Right atrium auricular region (tissue), 2 donors: ENCODE data around the gene HMX3. TPM values are rescaled to one million over a fixed set of nuclear protein-coding genes. Genes with fewer than 3 reads are reported as not detected.

ENCODE experiments used
- DNase-seq: peaks from one replicate; pipeline ENCODE4 v3.0.0-alpha.2; 2019; ENCODE audit warnings: low spot score
- H3K27ac ChIP-seq, 2 donors: fragments of 200-600 bp; sonication (generic); 1 replicate in 1 of 2; 2 replicates in 1 of 2; pipeline ENCODE4 v1.5.1; 2016 to 2019
- H3K27me3 ChIP-seq, 2 donors: fragments of 200-600 bp; sonication (generic); one replicate each; pipeline versions ENCODE4 v1.5.1 to v1.6.0; 2017 to 2019
- H3K36me3 ChIP-seq: fragments of 200-600 bp; sonication (generic); one replicate; pipeline ENCODE4 v1.5.1; 2016
- H3K4me1 ChIP-seq, 2 donors: fragments of 200-600 bp; sonication (generic); one replicate each; pipeline versions ENCODE4 v1.5.1 to v1.6.0; 2017 to 2019
- H3K4me3 ChIP-seq, 2 donors: fragments of 200-600 bp; sonication (generic); 1 replicate in 1 of 2; 2 replicates in 1 of 2; pipeline ENCODE4 v1.5.1; 2017 to 2019; ENCODE audit warnings: mild to moderate bottlenecking in 1 of 2, moderate library complexity in 1 of 2
- H3K9me3 ChIP-seq, 2 donors: fragments of 200-600 bp; sonication (generic); one replicate each; pipeline ENCODE4 v1.5.1; 2019
- CTCF ChIP-seq, 2 donors: fragments of 200-600 bp; sonication (generic); IDR thresholded peaks; one replicate each; pipeline ENCODE4 v1.5.1; 2019; ENCODE audit warnings: antibody characterized with exemption in 2 of 2
- total RNA-seq, 2 donors: library from RNA; depleted of rRNA; stranded (reverse); fragments of >200 nt; gene quantifications; one replicate each; pipeline ENCODE4 v1.1.0, GENCODE V29; 2016

HMX3 gene
- total RNA-seq, 2 donors from 2014 or later: not detected

GRCh38 chr10:123093489-123093888 lies 42.3 kb upstream of the HMX3 start:
- no peaks in the 10 kb centered on the region for H3K4me1 ChIP-seq
- H3K4me3 ChIP-seq: no peak overlapping the region
- H3K27me3 ChIP-seq: no peaks in the 10 kb centered on the region
- no peaks in the 10 kb centered on the region for H3K36me3 ChIP-seq
- no peaks in the 10 kb centered on the region for H3K9me3 ChIP-seq
- TF ChIP-seq CTCF (IDR thresholded peaks at IDR 0.05): no peak
- no peak for DNase-seq
- H3K27ac ChIP-seq: no peak overlapping the region

GRCh38 chr10:123096452-123096851 lies 39.3 kb upstream of the HMX3 start:
- TF ChIP-seq CTCF (IDR thresholded peaks at IDR 0.05): no peak
- Histone ChIP-seq H3K27me3 (no peaks in the 10 kb centered on the region), H3K9me3 (no peaks in the 10 kb centered on the region)

GRCh38 chr10:123097039-123097438 lies 38.7 kb upstream of the HMX3 start:
- H3K27ac ChIP-seq: no peak overlapping the region
- no peaks in the 10 kb centered on the region for H3K27me3 ChIP-seq
- TF ChIP-seq CTCF (IDR thresholded peaks at IDR 0.05): no peak
- H3K36me3 ChIP-seq: no peaks in the 10 kb centered on the region
- H3K4me1 ChIP-seq: no peaks in the 10 kb centered on the region
- no peak overlapping the region for H3K4me3 ChIP-seq
- no peaks in the 10 kb centered on the region for H3K9me3 ChIP-seq
- DNase-seq: no peak

More at GRCh38 chr10:123096452-123096851, 39.3 kb upstream of the HMX3 start:
- H3K27ac ChIP-seq: no peak overlapping the region
- no peak for DNase-seq
- no peak overlapping the region for H3K4me3 ChIP-seq
- no peaks in the 10 kb centered on the region for H3K36me3 ChIP-seq
- no peaks in the 10 kb centered on the region for H3K4me1 ChIP-seq

- Histone ChIP-seq H3K27ac (no peak overlapping the region), H3K9me3 (no peaks in the 10 kb centered on the region), H3K27me3 (no peaks in the 10 kb centered on the region), H3K36me3 (no peaks in the 10 kb centered on the region), H3K4me3 (no peak overlapping the region), H3K4me1 (no peaks in the 10 kb centered on the region)
- DNase-seq: no peak
- TF ChIP-seq CTCF (IDR thresholded peaks at IDR 0.05): no peak
These were observed 35.6 kb upstream of the HMX3 start for GRCh38 chr10:123100030-123100762.

GRCh38 chr10:123101872-123102271 lies 33.9 kb upstream of the HMX3 start:
- TF ChIP-seq CTCF (IDR thresholded peaks at IDR 0.05): no peak
- Histone ChIP-seq H3K9me3 (no peaks in the 10 kb centered on the region), H3K36me3 (no peaks in the 10 kb centered on the region), H3K27ac (no peak overlapping the region), H3K4me3 (no peak overlapping the region), H3K4me1 (no peaks in the 10 kb centered on the region), H3K27me3 (no peaks in the 10 kb centered on the region)
- no peak for DNase-seq

GRCh38 chr10:123102673-123103072 lies 33.1 kb upstream of the HMX3 start:
- H3K9me3 ChIP-seq: no peaks in the 10 kb centered on the region
- no peak for TF ChIP-seq CTCF (IDR thresholded peaks at IDR 0.05)
- H3K4me1 ChIP-seq: no peaks in the 10 kb centered on the region
- H3K4me3 ChIP-seq: no peak overlapping the region
- no peaks in the 10 kb centered on the region for H3K36me3 ChIP-seq
- no peak overlapping the region for H3K27ac ChIP-seq
- DNase-seq: no peak
- no peaks in the 10 kb centered on the region for H3K27me3 ChIP-seq
